Central memory CD8-positive, alpha-beta T cell (primary cell): ENCODE data around the gene DYSF.
A peak's percentile ranks its signal among the peaks of the same experiment; 100 is the strongest.

ENCODE experiments used
- ATAC-seq: fragments of 150-1000 bp; cut with Tn5 transposase; replicated peaks from 2 replicates; pipeline ENCODE4 v1.10.0; 2022; ENCODE audit warnings: mild to moderate bottlenecking, moderate FRiP score, moderate number of reproducible peaks; ENCODE audit not compliant: poor library complexity, severe bottlenecking; ENCODE audit errors: extremely low read depth
- DNase-seq, 2 donors: peaks; one replicate each; pipeline ENCODE4 v3.0.0; 2021; ENCODE audit warnings: low spot score in 2 of 2
- H3K27ac Mint-ChIP-seq: one replicate; pipeline ENCODE4 v1.8.0; 2022; ENCODE audit warnings: low read depth, mild to moderate bottlenecking, moderate library complexity, mixed read lengths
- H3K27me3 Mint-ChIP-seq: one replicate; pipeline ENCODE4 v1.8.0; 2022; ENCODE audit warnings: mixed read lengths
- H3K36me3 Mint-ChIP-seq: one replicate; pipeline ENCODE4 v1.8.0; 2022; ENCODE audit warnings: mild to moderate bottlenecking, moderate library complexity, mixed read lengths; ENCODE audit not compliant: insufficient read depth
- H3K4me1 Mint-ChIP-seq: one replicate; pipeline ENCODE4 v1.8.0; 2022; ENCODE audit warnings: mixed read lengths
- H3K4me3 Mint-ChIP-seq: one replicate; pipeline ENCODE4 v1.8.0; 2022; ENCODE audit warnings: mild to moderate bottlenecking, moderate library complexity, mixed read lengths
- H3K9me3 Mint-ChIP-seq: one replicate; pipeline ENCODE4 v1.8.0; 2022; ENCODE audit warnings: mixed read lengths

The DYSF gene

GRCh38 chr2:71548646-71549425 is 95.5 kb downstream of the DYSF start:
- no peak overlapping the region for H3K4me3 Mint-ChIP-seq
- ATAC-seq (no peak), DNase-seq (peak; percentile 49 to 51)
- H3K27ac Mint-ChIP-seq, result no peak overlapping the region
- peaks cover 36% of the 10 kb centered on the region for H3K27me3 Mint-ChIP-seq
- H3K36me3 Mint-ChIP-seq, result peaks cover 2% of the 10 kb centered on the region
- H3K4me1 Mint-ChIP-seq, result peaks cover 14% of the 10 kb centered on the region
- H3K9me3 Mint-ChIP-seq, result no peaks in the 10 kb centered on the region

DNA sequence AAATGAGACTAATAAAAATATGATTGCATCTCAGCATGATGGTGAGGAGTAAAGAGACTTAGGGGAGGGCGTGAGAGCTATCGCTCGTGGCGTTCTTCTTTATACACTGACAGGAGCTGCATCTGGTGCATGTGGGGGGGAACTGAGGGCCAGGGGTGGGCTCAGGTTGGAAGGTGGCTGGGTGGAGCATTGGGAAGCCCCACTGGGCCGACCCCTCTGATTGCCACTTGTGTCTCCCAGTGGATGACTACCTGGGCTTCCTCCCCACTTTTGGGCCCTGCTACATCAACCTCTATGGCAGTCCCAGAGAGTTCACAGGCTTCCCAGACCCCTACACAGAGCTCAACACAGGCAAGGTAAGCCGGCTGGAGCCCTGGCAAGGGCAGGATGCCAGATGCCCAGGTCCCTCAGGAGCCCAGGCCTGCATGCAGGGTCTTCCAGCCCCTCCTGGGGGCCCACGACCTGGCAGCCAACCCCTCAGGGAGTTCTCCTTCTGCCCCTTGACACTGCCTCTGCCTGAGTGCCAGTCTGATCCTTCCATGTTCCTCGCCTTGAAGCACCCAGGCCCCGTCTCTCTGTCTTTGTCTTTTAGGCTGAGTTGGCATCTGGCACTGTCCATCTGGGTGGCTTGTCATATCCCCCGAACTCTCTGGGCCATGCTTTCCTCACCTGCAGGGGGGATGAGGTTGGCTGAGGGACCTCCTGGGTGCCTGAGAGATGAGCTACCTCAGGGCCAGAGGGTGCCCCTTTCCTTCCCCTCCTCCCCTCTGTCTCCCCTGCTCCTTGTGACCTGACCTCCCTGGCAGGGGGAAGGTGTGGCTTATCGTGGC is 97.7 kb downstream of the DYSF start:
- Mint-ChIP-seq H3K27me3 (peaks cover 15% of the 10 kb centered on the region), H3K9me3 (no peaks in the 10 kb centered on the region), H3K4me1 (no peaks in the 10 kb centered on the region), H3K36me3 (peaks cover 2% of the 10 kb centered on the region), H3K4me3 (no peak overlapping the region), H3K27ac (no peak overlapping the region)
- no peak for DNase-seq
- ATAC-seq, result no peak

DNA sequence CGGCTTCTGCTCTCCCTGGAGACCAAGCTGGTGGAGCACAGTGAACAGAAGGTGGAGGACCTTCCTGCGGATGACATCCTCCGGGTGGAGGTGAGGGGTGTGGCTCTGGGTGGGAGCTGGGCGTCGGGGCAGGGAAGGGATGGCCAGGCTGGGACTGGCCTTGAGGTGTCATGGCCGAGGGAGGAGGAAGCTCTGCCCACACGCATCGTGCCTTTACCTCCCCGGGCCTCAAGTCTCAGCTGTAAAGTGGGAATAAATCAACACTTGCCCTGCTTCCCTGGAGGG is 98.2 kb downstream of the DYSF start:
- H3K9me3 Mint-ChIP-seq, result no peaks in the 10 kb centered on the region
- DNase-seq (no peak), ATAC-seq (no peak)
- H3K27me3 Mint-ChIP-seq, result peaks cover 9% of the 10 kb centered on the region
- peaks cover 2% of the 10 kb centered on the region for H3K36me3 Mint-ChIP-seq
- no peaks in the 10 kb centered on the region for H3K4me1 Mint-ChIP-seq
- H3K4me3 Mint-ChIP-seq, result no peak overlapping the region
- H3K27ac Mint-ChIP-seq, result no peak overlapping the region

GRCh38 chr2:71552356-71552755 is 99.0 kb downstream of the DYSF start:
- Mint-ChIP-seq H3K9me3 (no peaks in the 10 kb centered on the region), H3K4me1 (no peaks in the 10 kb centered on the region), H3K36me3 (peaks cover 2% of the 10 kb centered on the region), H3K27me3 (peaks cover 1% of the 10 kb centered on the region), H3K4me3 (no peak overlapping the region), H3K27ac (no peak overlapping the region)
- DNase-seq (no peak), ATAC-seq (no peak)

- Mint-ChIP-seq H3K36me3 (peaks cover 2% of the 10 kb centered on the region), H3K4me1 (no peaks in the 10 kb centered on the region), H3K27ac (no peak overlapping the region), H3K27me3 (no peaks in the 10 kb centered on the region), H3K4me3 (no peak overlapping the region), H3K9me3 (no peaks in the 10 kb centered on the region)
- ATAC-seq (no peak), DNase-seq (no peak)
These were observed 99.5 kb downstream of the DYSF start for GRCh38 chr2:71552861-71553301.

DNA sequence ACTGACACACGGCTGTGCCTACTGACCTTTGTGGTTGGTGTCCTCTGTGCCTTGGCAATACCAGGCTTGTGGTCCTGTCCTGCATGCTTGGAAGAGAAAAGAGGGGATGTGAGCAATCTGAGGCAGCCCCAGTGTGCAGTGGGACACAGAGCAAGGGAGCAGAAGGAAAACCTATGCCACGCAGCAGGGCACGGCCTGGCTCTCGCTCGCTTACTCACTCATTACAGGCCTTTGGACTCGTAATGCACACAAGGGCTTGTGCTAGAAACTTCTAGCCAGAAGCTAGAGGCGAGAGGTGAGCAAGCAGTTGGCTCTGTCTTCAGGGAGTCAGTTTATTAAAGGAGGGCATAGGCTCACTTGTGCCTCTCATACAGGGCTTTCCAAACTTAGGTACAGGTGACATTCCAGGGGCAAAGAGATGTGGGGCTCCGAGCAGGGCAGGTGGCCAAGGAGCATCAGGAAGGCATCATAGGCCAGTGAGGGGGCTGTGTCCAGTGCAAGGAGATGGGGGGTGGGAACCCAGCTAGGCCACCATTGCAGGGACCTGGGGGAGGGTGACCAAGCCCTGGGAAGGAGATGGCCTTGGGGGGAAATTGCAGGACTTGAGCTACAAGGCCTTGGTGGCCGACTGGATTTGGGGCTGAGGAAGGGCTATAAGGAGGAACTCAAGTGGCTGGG is 100.8 kb downstream of the DYSF start:
- Mint-ChIP-seq H3K27ac (no peak overlapping the region), H3K27me3 (no peaks in the 10 kb centered on the region), H3K4me1 (no peaks in the 10 kb centered on the region), H3K9me3 (no peaks in the 10 kb centered on the region), H3K36me3 (no peaks in the 10 kb centered on the region), H3K4me3 (no peak overlapping the region)
- ATAC-seq (no peak), DNase-seq (no peak)

DNA sequence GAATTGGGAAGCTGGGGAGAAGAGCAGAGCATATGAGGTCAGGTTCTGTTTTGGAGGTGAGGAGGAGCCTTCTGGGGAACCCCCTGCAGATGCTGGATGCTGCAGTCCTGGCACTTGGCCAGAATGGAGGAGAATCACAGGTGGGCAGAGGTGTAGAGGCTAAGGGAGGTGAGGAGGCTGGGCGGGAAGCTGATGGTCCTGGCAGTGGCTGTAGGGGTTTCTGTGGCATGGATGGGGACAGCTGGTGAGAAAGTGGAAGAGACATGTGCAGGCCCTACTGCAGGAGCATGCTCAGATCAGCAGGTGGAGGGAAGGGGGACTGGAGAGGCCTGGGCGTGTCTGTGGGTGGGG is 101.3 kb downstream of the DYSF start:
- H3K27ac Mint-ChIP-seq, result no peak overlapping the region
- H3K36me3 Mint-ChIP-seq, result no peaks in the 10 kb centered on the region
- DNase-seq (no peak), ATAC-seq (no peak)
- no peaks in the 10 kb centered on the region for H3K4me1 Mint-ChIP-seq
- H3K9me3 Mint-ChIP-seq, result no peaks in the 10 kb centered on the region
- no peak overlapping the region for H3K4me3 Mint-ChIP-seq
- H3K27me3 Mint-ChIP-seq, result no peaks in the 10 kb centered on the region

- DNase-seq (no peak), ATAC-seq (no peak)
These were observed 102.6 kb downstream of the DYSF start for GRCh38 chr2:71555798-71556454.

DNA sequence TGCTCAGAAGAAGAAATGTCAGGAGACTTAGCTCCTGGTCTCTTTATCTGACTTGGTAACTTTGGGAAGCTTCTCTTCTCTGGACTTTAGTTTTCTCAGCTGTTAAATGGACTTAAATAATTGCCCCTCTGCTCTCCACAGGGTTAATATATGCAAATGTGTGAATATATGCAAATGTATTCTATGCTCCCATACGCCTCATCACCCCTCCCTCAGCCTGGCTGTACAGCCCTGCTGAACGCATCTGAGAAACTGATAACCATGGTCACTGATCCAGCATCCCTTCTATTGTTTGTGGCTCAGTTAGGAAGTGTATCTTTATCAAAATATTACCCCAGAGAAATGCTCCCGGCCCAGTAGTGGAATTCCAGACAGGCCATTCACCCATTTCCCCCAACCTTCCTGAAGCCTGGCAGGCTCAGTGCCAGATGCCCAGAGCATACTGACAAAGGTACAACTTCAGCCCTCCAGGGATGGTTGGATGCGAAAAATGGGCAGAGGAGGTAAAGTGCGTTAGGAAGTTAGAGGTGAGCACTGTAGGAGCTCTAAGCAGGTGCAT is 103.4 kb downstream of the DYSF start:
- no peak for DNase-seq
- Mint-ChIP-seq H3K36me3 (no peaks in the 10 kb centered on the region), H3K9me3 (no peaks in the 10 kb centered on the region), H3K4me3 (no peak overlapping the region), H3K27me3 (no peaks in the 10 kb centered on the region), H3K27ac (no peak overlapping the region), H3K4me1 (no peaks in the 10 kb centered on the region)
- no peak for ATAC-seq

More at GRCh38 chr2:71555798-71556454, 102.6 kb downstream of the DYSF start:
- Mint-ChIP-seq H3K36me3 (no peaks in the 10 kb centered on the region), H3K4me1 (no peaks in the 10 kb centered on the region), H3K4me3 (no peak overlapping the region), H3K27ac (peak overlapping the region; percentile 27), H3K9me3 (no peaks in the 10 kb centered on the region), H3K27me3 (no peaks in the 10 kb centered on the region)

- Mint-ChIP-seq H3K27ac (no peak overlapping the region), H3K27me3 (no peaks in the 10 kb centered on the region), H3K4me3 (no peak overlapping the region), H3K4me1 (no peaks in the 10 kb centered on the region), H3K36me3 (no peaks in the 10 kb centered on the region), H3K9me3 (no peaks in the 10 kb centered on the region)
- no peak for ATAC-seq
- DNase-seq, result no peak
These were observed 104.0 kb downstream of the DYSF start for GRCh38 chr2:71557321-71557720.

- ATAC-seq, result no peak
- no peak overlapping the region for H3K4me3 Mint-ChIP-seq
- no peak for DNase-seq
- H3K36me3 Mint-ChIP-seq, result no peaks in the 10 kb centered on the region
- H3K4me1 Mint-ChIP-seq, result no peaks in the 10 kb centered on the region
- no peaks in the 10 kb centered on the region for H3K27me3 Mint-ChIP-seq
- H3K27ac Mint-ChIP-seq, result no peak overlapping the region
- no peaks in the 10 kb centered on the region for H3K9me3 Mint-ChIP-seq
These were observed 105.1 kb downstream of the DYSF start for GRCh38 chr2:71558300-71559051.
